ENCODE measurements around the gene LBHD2. TPM values are rescaled to one million over a fixed set of nuclear protein-coding genes. Genes with fewer than 3 reads are reported as not detected.

LBHD2 gene
- polyA plus RNA-seq, 1 donor from 2014 or later = not detected

DNA sequence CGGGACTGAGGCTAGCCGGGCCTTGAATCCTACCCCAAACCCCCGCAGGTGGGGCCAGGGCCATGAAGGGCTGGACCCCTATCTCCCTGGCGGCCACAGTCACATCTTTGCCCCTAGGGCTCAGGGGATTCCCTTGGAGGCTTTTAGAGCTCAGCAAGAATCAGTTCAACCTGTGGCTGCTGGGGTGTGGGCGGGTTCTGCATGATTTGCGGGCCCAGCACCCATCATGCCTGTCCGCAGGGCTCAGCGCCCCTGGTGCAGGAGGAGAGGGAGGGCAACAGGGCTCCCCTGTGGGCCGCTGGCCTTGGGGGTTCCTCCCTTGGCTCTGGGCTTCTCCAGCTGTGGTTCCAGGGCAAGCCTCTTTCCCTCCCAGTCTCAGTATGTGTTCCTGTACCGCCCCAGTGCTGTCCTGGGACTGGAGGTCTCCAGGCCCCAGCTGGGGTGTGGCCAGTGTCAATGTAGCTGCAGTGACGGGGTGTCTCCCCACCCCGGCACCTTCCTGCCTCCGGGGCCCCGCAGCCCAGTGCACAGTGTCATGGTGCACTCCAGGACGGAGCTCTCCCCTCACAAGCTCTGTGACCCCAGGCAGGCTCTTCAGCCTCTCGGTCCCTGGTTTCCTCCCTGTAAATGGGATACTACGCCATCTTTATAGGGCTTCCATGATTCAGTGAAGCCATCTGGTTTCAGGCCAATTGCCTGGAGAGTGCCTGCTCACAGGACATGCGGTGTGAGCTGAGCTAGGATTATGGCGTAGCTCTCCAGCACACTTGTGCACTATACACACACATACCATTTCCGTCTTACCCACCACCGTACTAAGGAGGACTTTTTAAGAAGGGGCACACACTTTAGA, 9.9 kb upstream of the LBHD2 start:
- peak overlapping the region in 2 of 4 donors; percentile 20 to 60 for H3K4me3 Mint-ChIP-seq
- peaks cover 2% of the 10 kb centered on the region for H3K27me3 Mint-ChIP-seq
- no peaks in the 10 kb centered on the region for H3K9me3 Mint-ChIP-seq
- no peak overlapping the region for H3K27ac Mint-ChIP-seq
- peaks cover 3% of the 10 kb centered on the region for H3K36me3 Mint-ChIP-seq
- peaks cover 0 to 4% (median 0%) of the 10 kb centered on the region in 3 donors for H3K4me1 Mint-ChIP-seq

DNA sequence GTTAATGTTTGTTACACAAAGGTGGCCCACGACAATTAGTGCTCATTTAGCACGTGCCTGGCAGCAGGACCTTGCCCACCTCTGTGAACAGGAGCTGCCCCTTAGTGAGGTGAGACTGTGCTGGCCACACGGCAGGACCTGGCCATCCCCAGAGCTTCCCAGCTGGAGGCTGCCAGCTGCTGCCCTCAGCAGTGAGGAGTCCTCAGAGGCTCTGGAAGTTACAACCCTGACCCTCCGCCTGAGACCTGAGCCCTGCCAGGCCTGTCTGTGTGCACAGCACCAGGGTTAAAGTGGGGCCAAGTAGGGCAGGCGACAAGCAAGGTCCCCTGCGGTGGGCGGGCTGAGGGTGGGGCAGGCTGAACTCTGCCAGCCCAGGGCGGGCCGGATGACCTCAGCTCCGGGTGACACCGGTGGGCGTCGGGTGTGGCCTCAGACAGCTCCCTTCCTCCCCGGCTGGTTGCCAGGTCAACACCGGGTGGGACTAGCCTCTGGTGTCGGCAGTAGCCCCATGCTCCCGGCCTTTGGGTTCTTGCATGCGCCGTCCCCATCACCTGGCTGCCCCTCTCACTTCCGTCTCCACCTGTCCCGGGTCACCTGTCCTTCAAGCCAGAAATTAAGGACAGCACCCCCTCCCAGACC, 9.2 kb upstream of the LBHD2 start:
- H3K9me3 Mint-ChIP-seq = no peaks in the 10 kb centered on the region
- no peak overlapping the region for H3K27ac Mint-ChIP-seq

DNA sequence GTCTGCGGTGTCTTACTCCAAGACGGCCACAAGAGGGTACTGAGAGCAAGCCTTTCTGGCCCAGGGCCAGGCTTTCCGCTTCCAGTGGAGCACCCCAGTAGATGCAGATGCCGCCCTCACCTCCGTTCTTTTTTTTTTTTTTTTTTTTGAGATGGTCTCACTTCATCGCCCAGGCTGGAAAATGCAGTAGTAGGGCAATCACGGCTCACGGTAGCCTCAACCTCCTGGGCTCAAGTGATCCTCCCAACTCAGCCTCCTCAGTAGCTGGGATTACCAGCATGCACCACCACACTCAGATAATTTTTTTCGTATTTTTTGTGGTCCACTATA, 5.6 kb upstream of the LBHD2 start:
- Mint-ChIP-seq H3K27ac (no peak overlapping the region), H3K36me3 (no peaks in the 10 kb centered on the region), H3K4me1 (peaks cover 0 to 4% (median 0%) of the 10 kb centered on the region in 3 donors), H3K4me3 (peak overlapping the region in 1 of 4 donors; percentile 30), H3K9me3 (no peaks in the 10 kb centered on the region), H3K27me3 (no peaks in the 10 kb centered on the region)

More for the DNA sequence above, 9.2 kb upstream of the LBHD2 start:
- Mint-ChIP-seq H3K27me3 (peaks cover 1% of the 10 kb centered on the region), H3K4me1 (peaks cover 0 to 4% (median 0%) of the 10 kb centered on the region in 3 donors), H3K36me3 (peaks cover under 1% of the 10 kb centered on the region), H3K4me3 (peak overlapping the region in 2 of 4 donors; percentile 39 to 62)

DNA sequence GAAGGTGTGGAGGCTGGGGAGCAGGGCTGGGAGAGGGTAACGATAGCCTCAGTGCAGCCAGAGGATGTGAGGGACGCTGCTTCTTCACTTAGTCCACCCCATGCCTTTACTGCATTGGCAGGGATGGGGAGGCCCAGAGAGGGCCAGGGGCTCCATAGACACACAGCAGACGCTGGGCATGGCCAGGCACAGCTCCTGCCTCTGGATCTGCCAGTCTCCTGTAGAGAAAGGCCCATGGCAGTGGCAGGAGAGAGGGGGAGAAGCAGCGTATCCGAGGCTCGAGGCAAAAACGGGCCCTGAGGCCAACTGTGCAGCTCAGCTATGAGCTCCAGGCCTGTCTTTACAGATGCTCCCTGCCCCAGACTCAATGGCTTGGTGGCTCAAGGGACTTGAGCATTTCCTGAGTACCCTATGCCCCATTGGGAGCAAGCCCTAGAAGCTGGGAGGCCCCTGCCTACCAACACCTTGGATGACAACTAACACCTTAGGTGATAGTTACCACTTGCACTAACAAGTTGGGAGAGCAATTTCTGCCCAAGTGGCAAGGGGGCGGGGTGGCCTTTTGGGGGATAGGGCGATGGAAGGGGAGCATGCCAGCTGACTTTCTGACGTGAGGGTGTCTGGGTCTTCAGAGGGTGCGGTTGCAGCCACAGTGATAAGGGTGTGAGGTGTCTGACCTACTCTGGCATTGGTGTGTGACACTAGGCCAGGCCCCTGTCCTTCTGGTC, 5.0 kb upstream of the LBHD2 start:
- Mint-ChIP-seq H3K9me3 (no peaks in the 10 kb centered on the region), H3K36me3 (no peaks in the 10 kb centered on the region), H3K4me3 (no peak overlapping the region), H3K27ac (no peak overlapping the region), H3K4me1 (peaks cover 0 to 4% (median 0%) of the 10 kb centered on the region in 3 donors), H3K27me3 (no peaks in the 10 kb centered on the region)

DNA sequence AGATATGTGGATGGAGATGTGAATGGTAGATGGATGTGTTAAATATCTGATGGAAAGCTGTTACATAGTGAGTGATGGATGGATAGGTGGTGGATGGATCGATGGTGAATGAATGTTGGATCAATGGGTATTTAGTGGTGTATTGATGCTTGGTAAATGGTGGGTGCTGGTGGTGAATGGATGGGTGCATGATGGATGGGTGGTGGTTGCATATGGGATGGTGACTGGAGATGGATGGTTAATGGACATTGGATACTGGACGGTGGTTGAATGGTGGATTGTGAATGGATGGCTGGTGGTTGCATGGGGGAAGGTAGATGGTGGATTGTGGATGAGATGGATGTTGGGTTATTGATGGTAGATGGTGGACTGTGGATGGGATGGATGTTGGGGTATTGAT, 2.1 kb upstream of the LBHD2 start:
- peaks cover 7% of the 10 kb centered on the region for H3K27me3 Mint-ChIP-seq
- H3K4me1 Mint-ChIP-seq = no peaks in the 10 kb centered on the region
- no peaks in the 10 kb centered on the region for H3K9me3 Mint-ChIP-seq
- H3K27ac Mint-ChIP-seq = no peak overlapping the region
- no peaks in the 10 kb centered on the region for H3K36me3 Mint-ChIP-seq
- no peak overlapping the region for H3K4me3 Mint-ChIP-seq

- H3K4me1 Mint-ChIP-seq = no peaks in the 10 kb centered on the region
- peak overlapping the region in 1 of 4 donors; percentile 19 for H3K4me3 Mint-ChIP-seq
- peaks cover 7% of the 10 kb centered on the region for H3K27me3 Mint-ChIP-seq
- H3K9me3 Mint-ChIP-seq = no peaks in the 10 kb centered on the region
- no peaks in the 10 kb centered on the region for H3K36me3 Mint-ChIP-seq
- no peak overlapping the region for H3K27ac Mint-ChIP-seq
Measured at GRCh38 chr14:103085106-103086091, 1.4 kb downstream of the LBHD2 start.

GRCh38 chr14:103086771-103087342, 2.8 kb downstream of the LBHD2 start:
- H3K4me3 Mint-ChIP-seq = peak overlapping the region in 1 of 4 donors; percentile 63
- H3K9me3 Mint-ChIP-seq = no peaks in the 10 kb centered on the region
- no peak overlapping the region for H3K27ac Mint-ChIP-seq
- peaks cover 7% of the 10 kb centered on the region for H3K27me3 Mint-ChIP-seq
- no peaks in the 10 kb centered on the region for H3K36me3 Mint-ChIP-seq
- H3K4me1 Mint-ChIP-seq = no peaks in the 10 kb centered on the region

DNA sequence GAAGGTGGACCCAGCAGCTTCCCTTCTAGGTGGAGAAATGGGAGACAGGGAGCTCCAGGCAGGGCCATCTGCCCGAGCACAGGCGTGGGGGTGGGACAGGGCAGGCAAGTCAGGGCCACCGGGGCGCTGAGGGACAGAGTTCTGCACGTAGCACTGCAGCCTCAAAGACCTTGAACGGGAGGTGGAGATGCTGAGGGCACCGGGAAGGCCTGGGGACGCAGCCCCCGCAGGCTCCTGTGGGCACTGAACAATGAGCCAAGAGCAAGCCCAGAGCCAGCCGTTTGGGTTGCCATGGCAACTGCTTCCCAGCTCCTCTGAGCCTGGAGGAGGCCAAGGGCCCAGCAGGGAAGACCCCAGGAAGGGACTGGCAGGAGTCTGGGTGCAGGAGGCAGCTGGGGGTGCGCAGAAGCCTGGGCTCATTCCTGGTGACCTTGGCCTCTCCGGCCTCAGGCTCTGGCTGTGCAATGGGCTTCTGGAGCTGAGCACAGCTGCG, 3.4 kb downstream of the LBHD2 start:
- H3K9me3 Mint-ChIP-seq = no peaks in the 10 kb centered on the region
- no peaks in the 10 kb centered on the region for H3K36me3 Mint-ChIP-seq
- no peak overlapping the region for H3K4me3 Mint-ChIP-seq
- no peak overlapping the region for H3K27ac Mint-ChIP-seq
- H3K4me1 Mint-ChIP-seq = no peaks in the 10 kb centered on the region
- peaks cover 7% of the 10 kb centered on the region for H3K27me3 Mint-ChIP-seq

DNA sequence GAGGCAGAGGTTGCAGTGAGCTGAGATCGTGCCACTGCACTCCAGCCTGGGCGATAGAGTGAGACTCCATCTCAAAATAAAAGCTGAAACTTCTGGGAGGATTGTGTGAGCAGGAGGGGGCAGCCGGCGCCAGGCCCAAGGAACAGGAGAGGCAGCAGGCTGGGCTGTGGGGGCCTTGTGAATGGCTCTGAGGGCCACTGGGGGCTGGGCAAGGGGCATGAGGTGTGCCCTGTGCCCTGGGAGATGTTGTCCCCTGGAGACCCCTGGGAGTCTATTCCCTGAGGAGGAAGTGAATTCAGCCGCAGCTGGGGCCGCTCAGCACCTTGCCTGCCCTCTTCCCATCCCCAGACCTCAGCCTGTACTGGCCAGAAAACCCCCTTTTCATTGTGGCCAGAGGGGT, 4.9 kb downstream of the LBHD2 start:
- H3K4me3 Mint-ChIP-seq = no peak overlapping the region
- peaks cover 7% of the 10 kb centered on the region for H3K27me3 Mint-ChIP-seq
- no peaks in the 10 kb centered on the region for H3K9me3 Mint-ChIP-seq
- no peaks in the 10 kb centered on the region for H3K36me3 Mint-ChIP-seq
- H3K27ac Mint-ChIP-seq = no peak overlapping the region
- H3K4me1 Mint-ChIP-seq = no peaks in the 10 kb centered on the region

GRCh38 chr14:103089386-103090335, 5.7 kb downstream of the LBHD2 start:
- Mint-ChIP-seq H3K27me3 (peaks cover 4% of the 10 kb centered on the region), H3K27ac (no peak overlapping the region), H3K36me3 (no peaks in the 10 kb centered on the region), H3K9me3 (no peaks in the 10 kb centered on the region), H3K4me3 (no peak overlapping the region), H3K4me1 (peaks cover 0 to under 1% (median 0%) of the 10 kb centered on the region in 3 donors)

- H3K4me3 Mint-ChIP-seq = peak overlapping the region in 3 of 4 donors; percentile 63 to 67 (median 63)
- no peaks in the 10 kb centered on the region for H3K9me3 Mint-ChIP-seq
- H3K27me3 Mint-ChIP-seq = peaks cover 1% of the 10 kb centered on the region
Measured at GRCh38 chr14:103090481-103091020, 6.5 kb downstream of the LBHD2 start.

GRCh38 chr14:103091041-103091882, 7.3 kb downstream of the LBHD2 start:
- no peak overlapping the region for H3K27ac Mint-ChIP-seq

More at GRCh38 chr14:103090481-103091020, 6.5 kb downstream of the LBHD2 start:
- H3K36me3 Mint-ChIP-seq = no peaks in the 10 kb centered on the region
- no peak overlapping the region for H3K27ac Mint-ChIP-seq
- H3K4me1 Mint-ChIP-seq = peaks cover 0 to 2% (median 0%) of the 10 kb centered on the region in 3 donors

More at GRCh38 chr14:103091041-103091882, 7.3 kb downstream of the LBHD2 start:
- Mint-ChIP-seq H3K36me3 (no peaks in the 10 kb centered on the region), H3K27me3 (no peaks in the 10 kb centered on the region), H3K9me3 (no peaks in the 10 kb centered on the region), H3K4me3 (peak overlapping the region in 3 of 4 donors; percentile 63 to 67 (median 63)), H3K4me1 (peaks cover 0 to 7% (median 2%) of the 10 kb centered on the region in 3 donors)
